Measurements from ENCODE around the gene SHC2.

SHC2 gene

GRCh38 chr19:366951-367350 is 93.9 kb downstream of the SHC2 start:
- Histone ChIP-seq H3K36me3 (ENCODE audit: control insufficient read depth, insufficient read depth, low read length) (no peaks in the 10 kb centered on the region), H3K27ac (ENCODE audit: low read depth, low read length) (no peak overlapping the region), H3K27me3 (ENCODE audit: control insufficient read depth, insufficient read depth, low read length) (no peaks in the 10 kb centered on the region; the same call in 1 of the 2 replicates), H3K4me3 (ENCODE audit: low read depth, low read length) (no peak overlapping the region), H3K9ac (ENCODE audit: low read length) (no peak overlapping the region), H3K4me1 (ENCODE audit: control insufficient read depth, insufficient read depth, low read length) (no peaks in the 10 kb centered on the region), H3K9me3 (ENCODE audit: control insufficient read depth, insufficient read depth, low read depth, low read length) (no peaks in the 10 kb centered on the region)

Data from HUES6 (cell line).